SKM-1 (cell line): ENCODE data around the gene SEC14L2.

Experiments
- DNase-seq: peaks from one replicate; lab custom pipeline; 2025; ENCODE audit not compliant: unreplicated experiment; lab: John Stamatoyannopoulos, UW

SEC14L2 gene

DNA sequence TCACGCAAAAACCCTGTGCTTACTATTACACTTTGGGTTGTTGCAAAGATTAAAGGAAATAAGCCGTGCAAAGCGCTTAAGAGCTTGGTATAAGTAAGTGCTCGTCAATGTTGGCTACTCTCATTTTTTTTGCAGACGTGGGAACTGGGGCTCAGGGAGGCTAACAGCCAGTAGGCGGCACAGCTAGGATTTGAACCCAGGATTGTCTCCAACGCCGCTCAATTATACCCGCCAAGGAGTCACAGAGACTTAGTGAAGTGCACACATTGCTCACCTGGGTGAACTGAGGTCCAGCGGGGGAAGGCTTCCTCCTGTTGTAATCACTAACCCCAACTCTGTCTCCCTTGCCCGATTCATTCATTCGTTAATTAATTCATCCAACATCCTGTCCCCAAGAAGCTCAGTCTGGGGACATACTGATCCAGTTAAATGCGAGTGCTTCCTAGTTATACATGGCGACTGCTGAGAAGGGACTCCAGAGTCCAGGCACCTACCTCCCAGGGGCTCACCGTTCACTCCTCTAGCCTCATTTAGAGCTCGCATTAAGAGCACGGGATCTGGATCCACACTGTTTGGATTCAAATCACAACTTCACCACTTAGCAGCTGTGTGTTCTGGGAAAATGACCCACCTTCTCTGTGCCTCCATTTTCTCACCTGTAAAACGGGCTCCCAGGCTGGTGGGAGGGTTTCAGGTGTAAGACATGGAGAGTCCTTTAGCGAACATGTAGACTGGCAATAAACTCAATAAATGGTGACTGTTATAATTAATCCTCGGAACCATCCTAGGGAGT is 27.9 kb downstream of the SEC14L2 start:
- DNase-seq, result no peak

DNA sequence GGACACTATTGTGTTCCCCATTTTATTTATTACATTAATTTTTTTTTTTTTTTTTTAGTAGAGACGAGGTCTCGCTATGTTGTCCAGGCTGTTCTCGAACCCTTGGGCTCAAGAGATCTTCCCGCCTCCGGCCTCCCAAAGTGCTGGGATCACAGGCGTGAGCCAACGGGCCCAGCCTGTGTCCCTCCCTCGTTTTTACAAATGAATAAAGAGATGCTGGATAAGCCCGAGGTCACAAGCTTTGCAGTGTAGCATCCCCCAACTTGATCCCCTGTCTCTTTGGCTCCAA is 28.5 kb downstream of the SEC14L2 start:
- no peak for DNase-seq

- no peak for DNase-seq
These were observed 29.0 kb downstream of the SEC14L2 start, which contains the start of gene MTFP1 for GRCh38 chr22:30425616-30426387. MTFP1 (plus strand) TSS chr22:30425768; CDS start chr22:30425880, 112 bp downstream.

DNA sequence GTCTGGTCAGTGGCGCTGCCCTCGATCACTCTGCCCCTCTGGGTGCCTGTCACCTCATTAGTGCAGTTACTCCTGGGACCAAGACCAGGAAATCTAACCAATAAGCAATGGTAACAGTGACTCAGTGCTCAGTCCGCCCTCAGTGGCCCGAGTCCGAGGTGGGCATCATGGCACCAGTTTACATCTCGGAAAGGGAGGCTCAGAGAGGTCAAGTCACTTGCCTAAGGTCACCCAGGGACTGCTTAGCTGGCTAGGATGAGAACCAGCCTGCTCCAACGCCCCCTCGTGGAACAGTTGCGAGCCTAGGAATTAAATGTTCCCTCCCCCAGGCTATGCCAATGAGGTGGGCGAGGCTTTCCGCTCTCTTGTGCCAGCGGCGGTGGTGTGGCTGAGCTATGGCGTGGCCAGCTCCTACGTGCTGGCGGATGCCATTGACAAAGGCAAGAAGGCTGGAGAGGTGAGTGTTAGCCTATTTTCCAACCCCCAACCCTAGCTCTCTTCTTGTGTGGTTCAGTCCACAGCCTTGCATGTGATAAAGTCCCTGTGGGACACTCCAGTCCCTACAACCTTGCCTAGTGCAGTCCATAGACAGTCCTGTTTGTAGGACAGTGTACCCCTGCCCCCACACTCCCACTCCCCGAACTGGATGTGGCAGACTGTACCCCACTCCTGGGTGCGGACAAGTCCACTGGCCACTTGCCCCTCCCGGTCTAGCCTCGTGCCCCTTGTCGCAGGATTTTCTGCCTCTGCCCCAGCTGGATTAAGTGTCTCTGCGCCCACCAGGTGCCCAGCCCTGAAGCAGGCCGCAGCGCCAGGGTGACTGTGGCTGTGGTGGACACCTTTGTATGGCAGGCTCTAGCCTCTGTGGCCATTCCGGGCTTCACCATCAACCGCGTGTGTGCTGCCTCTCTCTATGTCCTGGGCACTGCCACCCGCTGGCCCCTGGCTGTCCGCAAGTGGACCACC is 29.9 kb downstream of the SEC14L2 start:
- DNase-seq, result peak; percentile 53

- no peak for DNase-seq
These were observed 31.1 kb downstream of the SEC14L2 start for GRCh38 chr22:30427871-30428270.

GRCh38 chr22:30429887-30430286 is 33.1 kb downstream of the SEC14L2 start:
- DNase-seq, result no peak

DNA sequence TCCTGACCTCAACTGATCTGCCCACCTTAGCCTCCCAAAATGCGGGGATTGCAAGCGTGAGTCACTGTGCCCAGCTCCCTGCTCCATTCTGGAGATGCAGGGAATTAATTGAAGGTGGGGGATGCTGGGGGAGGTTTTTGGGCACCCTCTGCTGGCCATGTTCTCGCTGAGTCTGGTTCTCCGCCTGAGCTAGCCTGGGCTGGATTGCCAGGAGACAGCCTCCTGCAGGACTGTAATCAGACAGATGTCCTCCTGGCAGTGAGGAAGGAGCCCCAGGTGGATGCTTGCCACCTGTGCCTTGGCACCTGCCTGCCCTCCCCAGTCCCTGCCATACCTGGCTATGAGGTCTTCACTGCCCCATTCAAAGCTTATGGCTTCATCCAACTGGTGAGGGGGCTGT is 34.1 kb downstream of the SEC14L2 start:
- no peak for DNase-seq

DNA sequence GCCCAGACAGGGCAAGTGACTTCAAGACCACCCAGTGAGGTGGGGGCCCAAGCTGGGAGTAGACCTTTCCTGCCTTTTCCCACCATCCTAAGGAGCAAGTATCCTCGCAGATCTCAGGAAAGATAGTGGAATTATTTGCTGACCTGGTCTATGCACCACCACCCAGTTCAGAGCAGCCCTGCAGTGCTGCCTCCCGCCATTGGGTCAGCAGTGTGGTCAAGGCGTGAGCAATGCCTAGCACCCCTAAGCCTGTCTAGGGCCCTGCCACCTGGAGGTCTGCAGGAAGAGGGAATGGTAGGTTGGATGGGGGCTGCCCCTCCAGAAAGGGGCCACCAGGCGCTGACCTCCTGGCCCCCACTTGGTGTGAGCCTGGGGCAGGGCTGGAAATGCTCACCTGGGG is 35.3 kb downstream of the SEC14L2 start:
- DNase-seq, result no peak

DNA sequence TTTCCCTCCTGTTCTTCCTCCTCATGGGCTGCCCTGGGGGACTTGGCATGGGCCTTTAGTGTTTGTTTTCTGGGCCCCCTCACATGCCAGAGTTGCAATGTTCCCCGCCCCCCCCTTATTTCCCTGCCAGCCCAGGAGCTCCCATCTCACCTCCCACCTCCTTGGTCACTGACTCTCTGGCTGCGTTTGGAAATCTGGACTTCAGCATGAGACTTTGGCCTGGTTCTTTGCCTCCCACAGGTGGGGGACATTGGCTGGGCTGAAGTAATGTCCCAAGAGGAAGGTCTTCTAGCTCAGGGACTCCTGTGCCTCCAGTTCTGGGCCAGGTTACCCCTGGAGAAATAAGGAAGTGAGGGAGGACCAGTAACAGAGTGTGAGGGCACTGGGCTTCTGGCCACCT is 35.7 kb downstream of the SEC14L2 start:
- DNase-seq, result no peak

GRCh38 chr22:30433227-30433626 is 36.4 kb downstream of the SEC14L2 start:
- no peak for DNase-seq

- no peak for DNase-seq
These were observed 37.0 kb downstream of the SEC14L2 start for GRCh38 chr22:30433773-30434172.

- no peak for DNase-seq
These were observed 38.0 kb downstream of the SEC14L2 start for GRCh38 chr22:30434843-30435242.

- DNase-seq, result no peak
These were observed 38.9 kb downstream of the SEC14L2 start for GRCh38 chr22:30435674-30436126.

- DNase-seq, result no peak
These were observed 39.4 kb downstream of the SEC14L2 start for GRCh38 chr22:30436196-30436595.

DNA sequence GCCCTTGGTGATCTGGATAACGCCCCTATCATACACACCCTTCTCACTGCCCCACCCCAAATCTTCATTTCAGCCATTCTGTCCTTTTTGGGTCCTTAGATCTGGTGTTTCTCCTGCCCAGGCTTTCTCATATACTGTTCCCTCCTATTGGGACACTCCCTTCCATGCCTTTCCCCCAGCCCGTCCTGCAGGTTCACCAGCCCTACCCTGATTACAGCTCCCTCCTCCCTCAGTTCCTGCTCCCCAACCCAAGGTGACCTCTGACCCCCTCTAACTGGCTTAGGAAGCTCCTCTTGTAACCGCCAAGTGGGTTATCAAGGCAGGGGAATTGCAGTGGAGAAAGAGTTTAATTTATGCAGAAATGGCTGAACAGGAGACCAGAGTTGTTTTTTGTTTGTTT is 41.7 kb downstream of the SEC14L2 start:
- no peak for DNase-seq

DNA sequence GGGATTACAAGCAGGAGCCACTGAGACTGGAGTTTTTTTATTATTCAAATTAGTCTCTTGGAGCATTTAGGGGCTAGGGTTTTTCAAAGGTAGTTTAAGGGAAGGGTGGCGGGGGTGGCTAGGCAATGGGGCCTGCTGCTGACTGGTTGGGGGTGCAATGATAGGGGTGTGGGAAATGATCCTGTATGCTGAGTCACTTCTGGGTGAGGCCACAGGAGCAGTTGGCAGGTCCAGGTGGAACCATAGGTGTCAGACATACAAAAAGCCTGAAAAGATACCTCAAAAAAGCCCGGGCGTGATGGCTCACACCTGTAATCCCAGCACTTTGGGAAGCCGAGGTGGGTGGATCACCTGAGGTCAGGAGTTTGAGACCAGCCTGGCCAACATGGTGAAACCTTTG is 42.4 kb downstream of the SEC14L2 start:
- DNase-seq, result no peak

- no peak for DNase-seq
These were observed 43.0 kb downstream of the SEC14L2 start for GRCh38 chr22:30439836-30440235.

DNA sequence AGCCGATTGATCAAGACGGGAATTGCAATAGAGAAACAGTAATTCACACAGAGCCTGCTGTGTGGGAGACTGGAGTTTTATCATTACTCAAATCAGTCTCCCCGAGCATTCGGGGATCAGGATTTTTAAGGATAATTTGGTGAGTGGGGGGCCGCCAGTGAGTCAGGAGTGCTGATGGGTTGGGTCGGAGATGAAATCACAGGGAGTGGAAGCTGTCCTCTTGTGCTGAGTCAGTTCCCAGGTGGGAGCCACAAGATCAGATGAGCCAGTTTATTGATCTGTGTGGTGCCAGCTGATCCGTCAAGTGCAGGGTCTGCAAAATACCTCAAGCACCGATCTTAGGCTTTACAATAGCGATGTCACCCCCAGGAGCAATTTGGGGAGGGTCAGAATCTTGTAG is 44.3 kb downstream of the SEC14L2 start:
- DNase-seq, result no peak

DNA sequence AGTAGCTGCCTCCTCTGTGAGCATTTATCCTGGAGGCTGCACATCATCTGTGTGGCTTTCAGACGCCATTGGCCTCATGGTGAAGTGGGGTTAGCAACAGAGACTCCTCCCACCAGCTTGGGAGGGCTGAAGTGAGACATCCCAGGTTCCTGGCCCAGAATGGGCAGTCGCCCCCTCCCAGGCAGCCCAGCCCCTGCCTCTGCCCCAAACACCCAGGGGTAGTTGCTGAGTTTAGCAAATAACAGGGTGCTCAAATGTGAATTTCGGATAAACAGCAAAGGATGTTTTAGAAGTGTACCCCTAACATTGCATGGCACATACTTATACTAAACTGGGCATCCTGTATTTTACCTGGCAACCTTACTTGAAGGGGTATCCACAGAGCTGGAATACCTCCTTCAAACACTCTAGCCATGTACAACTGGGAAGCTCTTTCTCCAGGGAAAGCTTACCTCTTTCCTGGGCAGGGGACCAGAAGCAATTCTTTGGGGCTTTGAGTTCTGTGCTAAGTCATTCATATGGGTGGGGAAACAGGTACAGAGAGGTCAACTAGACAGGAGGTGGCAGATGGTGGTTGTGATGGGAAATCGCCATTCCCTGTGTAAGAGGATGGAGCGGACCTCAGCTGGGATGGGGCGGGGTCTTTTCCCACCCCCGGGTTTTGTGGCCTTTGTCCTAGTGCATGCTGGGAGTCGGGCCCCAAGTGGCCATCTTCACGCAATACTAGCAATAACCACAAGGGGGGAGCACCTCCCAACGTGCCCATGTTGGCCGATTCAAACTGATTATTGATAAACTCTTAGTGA is 48.0 kb downstream of the SEC14L2 start:
- no peak for DNase-seq

GRCh38 chr22:30445438-30446145 is 48.8 kb downstream of the SEC14L2 start:
- DNase-seq, result no peak
